ENCODE data around the gene ZMIZ1.

Gene ZMIZ1

DNA sequence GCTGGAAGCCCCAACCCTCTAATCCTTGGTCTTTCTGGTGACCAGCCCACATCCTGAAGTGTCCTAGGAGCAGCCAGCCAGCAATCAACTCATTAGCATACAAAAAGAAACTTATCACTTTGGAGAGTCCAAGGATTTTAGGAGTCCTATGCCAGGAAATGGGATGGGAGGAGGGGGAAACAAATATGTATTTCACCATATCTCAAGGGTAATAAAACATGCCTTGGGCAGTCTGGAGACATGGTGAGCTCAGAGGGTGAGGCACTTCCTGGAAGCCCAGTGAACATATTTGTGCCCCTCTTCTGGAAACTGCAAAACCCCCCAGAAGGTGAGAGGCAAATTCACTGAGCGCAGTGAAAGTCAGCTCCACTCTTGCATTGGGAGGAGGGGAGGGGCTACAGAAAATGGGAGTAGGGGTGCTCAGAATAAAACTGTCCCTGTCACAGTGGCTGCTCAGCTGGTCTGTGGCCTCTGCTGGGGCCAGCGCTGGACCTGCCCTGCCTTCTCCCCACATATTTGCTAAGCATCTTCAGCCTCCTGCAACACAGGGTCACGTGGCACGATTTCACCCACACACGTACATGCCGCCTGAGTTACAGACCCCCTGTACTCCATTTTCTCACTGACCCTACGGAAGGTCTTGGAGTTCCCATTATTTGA lies 17.7 kb upstream of the ZMIZ1 start:
- no peak for DNase-seq (ENCODE audit: low read depth, low spot score)

DNA sequence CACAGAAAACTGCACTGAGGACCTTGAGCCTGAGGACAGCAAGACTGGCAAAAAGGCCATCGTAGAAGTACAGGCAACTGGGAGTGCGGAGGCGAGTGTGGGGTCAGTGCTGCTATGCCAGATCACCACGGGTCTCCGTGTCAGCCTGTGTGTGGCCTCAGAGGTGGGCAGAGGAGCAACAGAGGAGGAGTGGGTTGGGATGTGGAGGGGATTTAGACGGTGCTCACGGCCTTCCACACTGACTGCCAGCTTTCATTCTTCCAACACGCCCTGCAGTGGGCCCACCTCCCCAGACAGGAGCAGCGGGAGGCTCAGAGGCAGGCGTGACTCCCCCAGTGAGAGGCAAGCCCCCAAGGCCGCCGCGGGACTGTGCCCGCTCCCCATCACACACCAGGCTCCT lies 17.0 kb upstream of the ZMIZ1 start:
- no peak for DNase-seq (ENCODE audit: low read depth, low spot score)

DNA sequence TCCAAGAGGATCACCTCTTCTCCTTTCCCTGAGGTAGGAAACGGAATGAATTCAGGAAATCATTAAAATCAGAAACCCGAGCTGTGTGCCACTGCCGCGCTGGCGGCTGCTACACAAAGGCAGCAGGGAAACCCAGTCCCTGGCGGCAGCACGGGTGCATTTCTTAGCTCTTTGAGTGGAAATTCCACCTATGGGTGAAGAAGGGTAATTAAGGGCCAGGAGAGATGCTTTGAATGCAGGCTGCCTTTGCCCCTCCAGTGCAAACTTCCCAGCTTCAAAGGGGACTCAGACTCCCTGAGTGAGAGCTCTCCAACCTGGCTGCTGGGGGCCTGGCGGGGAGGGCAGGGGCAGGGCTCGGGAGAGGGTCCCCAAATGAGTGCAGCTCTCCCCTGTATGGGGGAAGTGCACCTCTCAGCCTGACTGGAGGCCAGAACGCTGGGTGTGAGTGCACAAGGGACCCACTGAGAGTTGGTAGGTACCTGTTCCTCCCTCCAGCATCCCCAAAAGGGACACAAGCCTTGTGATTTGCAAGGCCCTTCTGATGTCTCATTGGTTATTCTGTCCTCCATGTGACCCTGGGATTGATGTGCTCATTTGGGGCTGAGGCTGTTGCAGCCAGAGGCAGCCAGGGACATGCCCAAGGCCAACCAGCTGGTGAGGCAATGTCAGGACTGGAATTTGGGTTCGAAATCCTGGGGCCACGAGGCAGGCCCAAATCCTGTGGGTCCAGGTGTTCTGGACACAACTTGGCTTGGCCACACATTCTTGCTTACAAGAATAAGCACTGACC lies 16.3 kb upstream of the ZMIZ1 start:
- peak; percentile 81 for DNase-seq (ENCODE audit: low read depth, low spot score)

DNA sequence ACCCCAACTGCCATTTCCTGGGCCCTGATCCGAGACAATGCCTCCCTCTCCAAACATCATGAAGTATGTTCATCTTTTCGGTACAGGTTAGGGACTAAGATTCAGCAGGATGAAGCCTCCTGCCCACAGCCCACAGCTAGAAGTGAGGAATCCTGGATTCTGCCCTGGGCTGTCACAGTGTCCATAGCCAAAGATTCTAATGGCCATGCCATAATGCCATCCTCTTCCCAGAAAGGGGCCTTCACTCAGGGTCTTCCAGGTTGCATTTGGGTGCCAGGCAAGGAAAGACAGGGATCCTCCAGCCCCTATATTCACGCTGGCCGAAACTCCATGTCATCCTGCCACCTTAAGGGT lies 15.7 kb upstream of the ZMIZ1 start:
- DNase-seq (ENCODE audit: low read depth, low spot score), result no peak

DNA sequence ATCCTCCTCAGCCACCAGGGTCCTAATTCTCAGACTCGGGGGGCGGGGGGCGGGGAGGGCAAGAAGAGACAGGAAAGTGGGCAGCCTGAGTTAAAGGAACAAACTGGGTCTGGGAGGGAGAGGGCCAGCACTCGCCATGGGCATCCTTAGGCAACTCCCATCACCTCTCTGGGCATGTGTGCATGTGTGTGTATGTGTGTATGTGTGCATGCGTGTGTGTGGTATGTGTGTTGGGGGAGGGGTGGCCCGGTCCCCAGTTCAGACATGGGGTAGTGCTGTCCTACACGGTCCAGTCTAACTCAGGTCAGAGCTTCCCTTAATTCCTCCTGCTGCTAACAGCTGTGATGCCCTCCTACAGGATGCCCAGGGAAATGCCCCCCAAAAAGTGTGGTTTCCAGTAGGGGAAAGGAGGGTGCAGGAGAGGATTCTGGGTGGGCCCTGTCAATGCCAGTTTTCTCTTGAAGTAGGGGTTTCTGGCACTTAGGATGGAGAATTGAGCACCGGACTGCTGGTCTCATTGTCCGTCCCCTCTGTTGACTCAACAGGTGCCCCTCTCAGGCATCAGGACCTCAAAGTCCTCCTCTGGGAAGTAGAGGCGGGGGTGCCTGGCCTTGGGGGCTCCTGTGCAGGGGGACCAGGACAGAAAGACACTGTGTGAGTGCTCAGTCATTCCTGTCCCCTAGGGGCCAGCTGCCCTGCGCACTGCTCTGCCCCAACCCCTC lies 15.1 kb upstream of the ZMIZ1 start:
- no peak for DNase-seq (ENCODE audit: low read depth, low spot score)

DNA sequence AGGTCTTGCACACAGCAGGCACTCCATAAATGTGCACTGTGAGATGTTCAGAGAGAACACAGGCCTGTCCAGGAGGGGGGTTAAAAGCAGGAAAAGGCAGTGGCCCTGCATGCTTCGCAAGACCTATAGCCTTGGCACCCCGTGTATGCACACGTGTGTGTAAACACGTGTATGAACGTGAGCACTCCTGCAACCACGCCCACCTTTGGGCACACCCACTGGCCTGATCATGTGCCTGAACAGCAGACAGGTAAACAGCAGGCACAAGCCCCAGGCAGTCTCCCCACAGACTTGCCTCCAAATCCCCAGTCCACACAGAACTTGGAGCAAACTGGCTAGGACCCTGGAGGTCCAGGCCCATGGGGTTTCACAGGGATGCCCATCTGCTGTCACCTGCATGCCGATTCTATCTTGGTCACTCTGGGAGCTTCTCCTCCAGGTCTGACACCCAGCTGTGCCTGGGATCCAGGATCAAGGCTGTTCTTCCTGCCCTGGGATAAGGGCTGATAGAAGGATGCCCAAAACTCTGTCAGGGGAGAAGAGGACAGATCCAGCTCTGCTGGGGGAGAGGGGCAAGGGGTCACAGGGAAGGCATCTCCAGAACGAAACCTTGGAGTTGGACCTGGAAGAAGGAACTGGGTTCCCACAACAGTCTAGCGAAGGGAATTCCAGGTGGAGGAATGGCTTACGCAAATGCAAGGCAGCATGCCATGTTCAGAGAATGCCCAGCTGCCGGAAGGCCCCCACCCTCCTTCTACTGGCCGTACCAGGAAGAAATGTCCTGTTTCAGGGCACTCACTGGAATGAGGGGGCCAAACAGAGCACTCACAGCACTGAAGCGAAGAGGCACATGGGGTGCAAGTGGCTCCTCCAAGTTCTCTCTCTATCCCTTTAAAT lies 14.3 kb upstream of the ZMIZ1 start:
- DNase-seq (ENCODE audit: low read depth, low spot score), result no peak

DNA sequence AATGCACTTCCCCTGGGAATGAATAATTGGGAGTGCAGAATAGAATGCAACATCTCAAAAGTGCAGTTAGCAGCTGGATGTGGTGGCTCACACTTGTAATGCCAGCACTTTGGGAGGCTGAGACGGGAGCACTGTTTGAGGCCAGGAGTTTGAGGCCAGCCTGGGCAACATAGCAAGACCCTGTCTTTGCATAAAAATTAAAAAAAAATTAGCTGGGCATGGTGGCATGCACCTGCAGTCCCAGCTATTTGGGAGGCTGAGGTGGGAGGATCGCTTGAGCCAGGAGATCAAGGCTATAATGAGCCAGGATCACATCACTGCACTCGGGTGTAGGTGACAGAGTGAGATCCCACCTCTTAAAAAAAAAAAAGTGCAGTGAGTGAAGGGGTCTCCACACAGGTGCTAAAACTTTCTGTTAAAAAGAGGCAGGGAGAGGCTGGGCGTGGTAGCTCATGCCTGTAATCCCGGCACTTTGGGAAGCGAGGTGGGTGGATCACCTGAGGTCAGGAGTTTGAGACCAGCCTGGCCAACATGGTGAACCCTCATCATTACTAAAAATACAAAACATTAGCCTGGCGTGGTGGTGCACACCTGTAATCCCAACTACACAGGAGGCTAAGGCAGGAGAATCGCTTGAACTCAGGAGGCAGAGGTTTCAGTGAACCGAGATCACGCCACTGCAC lies 13.5 kb upstream of the ZMIZ1 start:
- no peak for DNase-seq (ENCODE audit: low read depth, low spot score)

DNA sequence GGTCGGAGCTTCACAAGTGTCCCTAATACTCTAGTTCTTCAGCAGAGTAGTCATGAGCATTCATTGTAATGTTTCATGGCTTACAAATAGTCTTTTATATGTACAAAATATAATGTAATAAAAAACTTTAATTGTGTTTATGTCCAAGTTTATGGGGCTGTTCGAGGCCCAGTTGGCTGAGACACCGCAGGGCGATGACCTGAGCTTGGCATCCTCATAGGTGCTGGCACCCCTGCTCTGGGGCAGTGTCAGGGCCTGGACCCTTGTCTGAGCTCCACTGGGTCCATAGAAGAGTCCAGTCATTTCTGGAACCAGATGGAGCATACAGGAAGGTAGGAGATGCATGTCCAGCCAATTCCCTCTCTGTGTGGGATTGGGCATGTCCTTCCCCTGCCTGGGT lies 12.9 kb upstream of the ZMIZ1 start:
- no peak for DNase-seq (ENCODE audit: low read depth, low spot score)

DNA sequence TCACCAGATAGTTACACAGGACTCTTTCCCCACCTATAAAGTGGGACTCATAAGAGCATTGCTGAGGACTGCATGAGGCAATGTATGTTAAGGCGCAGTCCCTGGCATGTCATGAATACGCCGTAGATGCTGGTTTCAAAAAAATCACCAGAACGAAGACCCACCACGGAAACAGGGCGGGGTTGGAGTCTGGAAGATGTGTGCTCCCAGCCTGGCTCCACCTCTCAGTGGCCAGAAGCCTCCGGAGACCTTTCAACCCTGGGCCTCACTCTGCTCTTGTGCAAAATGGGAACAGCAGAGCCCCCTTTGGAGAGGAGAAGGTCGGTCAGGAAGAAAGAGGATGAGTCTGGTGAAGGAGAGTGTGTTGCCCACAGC lies 12.4 kb upstream of the ZMIZ1 start:
- DNase-seq (ENCODE audit: low read depth, low spot score), result no peak

DNA sequence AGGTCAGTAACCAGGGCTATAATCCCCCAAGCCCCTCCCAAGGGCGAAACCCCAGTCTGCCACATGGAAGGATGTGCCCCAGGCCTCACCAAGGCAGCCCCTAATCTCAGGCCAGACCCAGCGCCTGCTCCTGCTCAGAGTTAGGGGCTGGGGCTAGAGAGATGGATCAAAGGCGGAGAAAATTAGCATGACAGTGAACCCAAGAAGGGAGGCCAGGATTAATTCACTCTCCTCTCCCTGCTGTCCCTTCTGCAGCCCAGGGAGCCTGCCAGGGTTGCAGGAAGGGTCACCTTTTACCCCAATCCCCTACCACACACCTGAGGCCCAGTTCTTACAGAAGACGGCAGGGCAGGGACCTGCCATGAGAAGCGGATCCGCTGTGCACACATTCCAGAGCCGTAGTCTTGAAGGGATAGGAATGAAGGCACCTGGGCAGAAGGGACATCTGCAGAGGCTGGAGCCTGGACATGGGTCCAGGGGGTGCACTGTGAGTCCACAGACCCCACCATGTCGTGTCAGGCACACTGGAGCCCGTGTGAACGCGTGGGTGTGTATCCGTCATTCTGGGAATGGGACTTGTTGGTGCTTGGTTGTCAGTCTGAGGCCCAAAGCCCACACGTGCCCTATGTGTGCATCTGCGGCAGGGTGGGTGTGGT lies 11.9 kb upstream of the ZMIZ1 start:
- no peak for DNase-seq (ENCODE audit: low read depth, low spot score)

DNA sequence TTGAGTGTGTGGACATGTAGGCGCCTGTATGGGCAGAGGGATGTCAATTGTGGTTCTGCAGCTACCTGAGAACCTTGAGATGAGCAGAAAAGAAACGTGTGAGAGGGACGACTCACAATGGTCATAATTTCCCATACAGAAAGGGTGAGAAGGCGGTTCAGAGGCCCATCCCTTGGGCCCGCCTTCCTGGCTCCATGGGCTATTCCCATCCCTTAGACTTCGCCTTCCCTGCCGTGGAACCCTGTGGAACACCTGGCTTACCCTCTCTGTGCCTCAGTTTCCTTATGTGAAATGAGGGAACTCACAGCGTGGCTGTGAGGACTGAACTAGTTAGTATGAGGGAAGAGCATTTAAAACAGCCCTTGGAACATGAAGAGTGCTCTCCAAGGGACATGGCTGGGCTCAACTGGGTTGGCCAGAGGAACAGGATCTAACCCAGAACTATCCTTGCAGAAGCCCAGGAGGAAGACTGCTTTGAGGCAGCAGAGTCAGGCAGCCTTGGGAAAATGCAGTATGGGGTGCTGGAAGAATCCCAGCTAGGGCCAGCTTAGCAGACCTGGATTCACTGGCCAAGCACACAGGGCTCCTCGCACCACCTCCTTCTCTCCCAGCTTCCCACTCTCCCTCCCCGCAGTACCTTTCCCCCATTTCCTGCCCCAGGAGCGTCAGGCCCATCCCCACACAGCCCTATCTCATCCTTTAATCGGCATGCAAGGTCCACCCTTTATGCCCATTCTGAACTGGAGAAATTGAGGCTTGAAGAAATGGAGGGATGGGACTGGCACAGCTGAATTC lies 11.1 kb upstream of the ZMIZ1 start:
- DNase-seq (ENCODE audit: low read depth, low spot score), result no peak

DNA sequence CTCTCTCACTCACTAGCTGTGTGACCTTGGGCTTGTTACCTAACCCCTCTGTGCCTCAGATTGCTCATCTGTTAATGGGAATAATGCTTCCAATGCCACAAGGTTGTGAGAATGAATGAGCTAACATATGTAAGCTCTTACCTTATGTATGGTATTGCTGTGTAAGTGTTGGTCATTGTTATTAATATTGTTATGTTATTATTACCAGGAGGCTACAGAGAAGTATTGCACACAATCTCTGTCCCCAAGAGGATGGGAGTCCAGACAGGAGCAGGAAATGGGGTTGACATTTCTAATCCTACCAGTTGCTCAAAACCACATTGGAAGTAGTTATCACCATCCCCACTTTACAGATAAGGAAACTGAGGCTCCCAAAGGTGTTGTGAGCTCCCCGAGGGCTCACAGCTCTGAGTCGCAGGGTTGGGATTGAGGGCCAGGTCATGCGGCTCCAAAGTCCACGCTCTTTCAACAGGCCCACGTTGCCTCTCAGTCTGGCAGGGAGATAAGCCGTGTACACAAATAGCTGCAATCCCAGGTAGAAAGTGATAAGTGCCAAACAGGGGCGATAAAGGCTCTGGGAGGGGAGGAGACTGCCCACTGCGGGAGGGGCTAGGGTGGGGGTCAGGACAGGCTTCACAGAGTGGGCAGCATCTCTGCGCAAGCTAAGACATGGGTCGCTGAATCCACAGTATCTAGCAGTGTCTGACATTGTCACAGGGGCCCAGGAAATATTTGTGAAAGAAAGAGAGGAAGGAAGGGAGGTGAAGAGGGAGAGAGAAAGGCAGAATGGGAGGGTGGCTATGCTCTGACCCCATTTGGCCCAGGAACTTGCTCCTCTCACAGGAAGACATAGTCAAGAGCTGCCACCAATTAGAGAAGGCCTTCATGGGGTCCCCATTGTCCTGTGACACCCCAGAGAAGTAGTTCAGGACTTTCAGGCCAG lies 9.6 kb upstream of the ZMIZ1 start:
- no peak for DNase-seq (ENCODE audit: low read depth, low spot score)

DNA sequence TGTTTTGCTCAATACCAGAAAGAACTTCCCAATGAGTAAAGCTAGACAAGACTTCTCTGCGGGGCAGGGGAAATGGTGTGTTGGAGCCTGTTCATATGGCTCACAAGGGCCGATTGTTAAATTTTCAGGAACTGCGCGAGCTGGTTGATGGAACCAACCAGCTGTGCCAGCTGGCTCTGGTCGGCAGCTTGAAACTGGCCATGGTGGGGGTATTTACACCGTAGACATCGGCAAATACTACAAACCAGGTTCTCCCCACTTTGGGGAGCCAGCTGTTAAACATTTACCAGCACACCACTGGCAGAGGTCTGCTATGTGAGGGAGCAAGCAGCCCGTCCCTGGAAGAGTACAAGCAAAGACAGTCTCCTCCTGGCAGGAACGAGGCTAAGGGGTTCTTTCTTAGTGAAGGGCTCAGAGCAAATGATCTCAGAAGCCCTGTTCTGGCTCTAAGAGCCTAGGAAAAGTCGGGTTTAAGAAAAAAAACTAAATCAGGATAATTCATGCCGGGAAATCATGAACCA lies 8.8 kb upstream of the ZMIZ1 start:
- DNase-seq (ENCODE audit: low read depth, low spot score), result no peak

DNA sequence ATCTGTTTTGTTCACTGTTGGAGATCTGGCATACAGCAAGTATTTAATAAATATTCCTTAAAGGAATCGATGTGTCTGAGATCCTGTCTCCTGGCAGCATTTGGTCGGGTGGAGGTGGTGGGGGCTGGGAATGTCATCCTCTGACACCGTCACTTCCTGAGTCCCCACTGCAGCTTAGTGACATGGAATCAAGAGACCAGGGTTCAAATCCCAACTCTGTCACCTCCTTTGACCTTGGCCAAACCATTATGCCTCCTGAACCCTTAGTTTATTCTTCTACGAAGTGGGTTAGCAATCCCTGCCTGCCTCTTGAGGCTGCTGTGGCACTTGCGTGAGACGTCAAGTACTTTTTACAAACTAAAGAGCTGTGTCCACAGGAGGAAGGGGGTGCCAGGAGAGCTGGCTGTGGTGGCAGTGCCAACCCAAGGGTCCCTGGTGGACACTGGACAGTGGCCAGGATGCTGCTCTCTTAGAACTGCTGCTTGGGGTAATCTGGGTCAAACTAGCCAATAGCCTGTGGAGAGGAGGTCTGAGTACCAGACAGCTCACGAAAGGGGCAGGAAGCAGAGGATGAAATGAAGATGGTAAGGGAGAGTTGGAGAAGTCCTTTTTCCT lies 8.0 kb upstream of the ZMIZ1 start:
- DNase-seq (ENCODE audit: low read depth, low spot score), result no peak

DNA sequence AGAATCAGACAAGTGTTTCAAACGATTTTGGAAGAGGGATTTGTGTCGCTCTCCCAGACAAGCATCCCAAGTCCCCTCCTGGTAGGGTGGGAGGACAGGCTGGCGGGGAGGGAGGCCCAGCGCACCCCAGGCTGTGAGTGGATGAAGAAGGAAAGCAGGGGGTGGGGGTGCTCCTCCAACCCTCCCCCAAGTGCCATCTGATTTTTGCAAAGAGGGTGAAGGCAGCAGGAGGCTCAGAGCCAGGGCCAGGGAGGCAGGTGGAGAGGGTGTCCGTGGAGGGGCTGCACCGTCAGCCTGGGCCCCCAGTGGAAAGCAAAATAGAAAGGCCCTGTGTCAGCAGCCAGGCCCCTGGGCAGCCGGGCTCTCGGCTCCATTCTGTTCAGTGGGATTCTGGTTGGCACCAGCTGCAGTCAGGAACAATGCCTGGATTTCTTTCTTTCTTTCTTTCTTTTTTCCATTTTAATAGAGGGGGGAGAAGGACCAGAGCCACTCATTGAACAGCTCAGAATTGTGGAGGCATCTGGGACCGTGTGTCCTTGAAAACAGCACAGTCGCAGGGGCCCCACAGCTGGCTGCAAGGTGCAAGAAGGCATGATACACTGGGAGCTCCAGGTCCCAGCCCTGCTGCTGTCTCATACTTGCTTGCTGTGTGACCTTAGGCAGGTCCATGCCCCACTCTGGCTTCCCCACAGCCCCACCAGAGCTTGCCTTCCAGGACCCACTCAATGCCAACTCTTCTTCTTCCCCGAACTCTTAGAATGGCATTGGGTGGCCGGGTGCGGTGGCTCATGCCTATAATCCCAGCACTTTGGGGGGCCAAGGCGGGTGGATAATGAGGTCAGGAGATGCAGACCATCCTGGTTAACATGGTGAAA lies 7.1 kb upstream of the ZMIZ1 start:
- no peak for DNase-seq (ENCODE audit: low read depth, low spot score)

DNA sequence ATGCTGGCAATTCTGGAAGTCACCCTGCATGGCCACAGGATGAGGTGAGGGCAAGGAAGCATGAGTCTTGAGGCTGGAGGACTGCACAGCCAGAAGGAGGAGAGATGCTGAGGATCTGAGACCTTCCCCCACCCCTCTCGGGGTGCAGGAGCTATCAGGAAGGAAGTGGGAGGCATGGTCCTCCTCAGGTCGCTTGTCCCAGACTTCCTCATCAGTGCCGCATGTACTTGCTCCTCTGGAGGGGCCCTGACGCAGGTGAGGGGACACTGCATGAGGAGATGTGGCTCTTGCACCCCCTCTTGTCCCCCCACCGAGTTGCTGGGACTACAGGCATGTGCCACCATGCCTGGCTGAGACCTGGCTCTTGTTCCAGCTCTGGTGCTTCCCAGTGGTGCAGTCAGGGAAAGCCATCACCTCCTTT lies 5.7 kb upstream of the ZMIZ1 start:
- no peak for DNase-seq (ENCODE audit: low read depth, low spot score)
